Esophagus squamous epithelium (tissue), 4 donors: ENCODE measurements around the gene TGFB1.

Experiments used
- POLR2A ChIP-seq, 4 donors: fragments of 450-650 bp; IDR thresholded peaks; one replicate each; pipeline ENCODE4 v1.6.1; 2017; ENCODE audit warnings: antibody characterized with exemption in 4 of 4, mild to moderate bottlenecking in 4 of 4, moderate library complexity in 3 of 4
- TF ChIP-seq, protein P1 (sequence below), 6 experiments: fragments of 450-650 bp in 4 of 6; fragments of 200-600 bp in 2 of 6; sonication (generic) in 2 of 6; IDR thresholded peaks; one replicate each; pipeline ENCODE4 v1.5.1; 2016 to 2019; ENCODE audit warnings: antibody characterized with exemption in 6 of 6, mild to moderate bottlenecking in 4 of 6, moderate library complexity in 4 of 6

DNA sequence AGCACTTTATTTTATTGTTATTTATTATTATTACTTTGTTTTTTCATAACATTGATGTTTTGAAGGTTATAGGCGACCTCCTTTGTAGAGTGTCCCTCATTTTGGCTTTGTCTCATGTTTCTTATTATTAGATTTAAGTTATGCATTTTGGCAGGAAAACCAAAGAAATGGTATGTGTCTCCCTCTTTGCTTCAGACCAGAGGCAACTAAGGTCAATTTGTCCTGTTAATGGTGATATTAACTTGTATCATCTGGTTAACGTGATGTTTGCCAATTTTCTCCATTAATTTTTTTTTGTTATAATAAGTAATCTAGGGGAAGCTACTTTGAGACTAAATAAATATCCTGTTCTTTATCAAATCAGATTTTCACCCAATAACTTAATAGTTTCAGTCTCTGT lies 18.8 kb upstream of the TGFB1 start:
- TF ChIP-seq, protein P1, sequence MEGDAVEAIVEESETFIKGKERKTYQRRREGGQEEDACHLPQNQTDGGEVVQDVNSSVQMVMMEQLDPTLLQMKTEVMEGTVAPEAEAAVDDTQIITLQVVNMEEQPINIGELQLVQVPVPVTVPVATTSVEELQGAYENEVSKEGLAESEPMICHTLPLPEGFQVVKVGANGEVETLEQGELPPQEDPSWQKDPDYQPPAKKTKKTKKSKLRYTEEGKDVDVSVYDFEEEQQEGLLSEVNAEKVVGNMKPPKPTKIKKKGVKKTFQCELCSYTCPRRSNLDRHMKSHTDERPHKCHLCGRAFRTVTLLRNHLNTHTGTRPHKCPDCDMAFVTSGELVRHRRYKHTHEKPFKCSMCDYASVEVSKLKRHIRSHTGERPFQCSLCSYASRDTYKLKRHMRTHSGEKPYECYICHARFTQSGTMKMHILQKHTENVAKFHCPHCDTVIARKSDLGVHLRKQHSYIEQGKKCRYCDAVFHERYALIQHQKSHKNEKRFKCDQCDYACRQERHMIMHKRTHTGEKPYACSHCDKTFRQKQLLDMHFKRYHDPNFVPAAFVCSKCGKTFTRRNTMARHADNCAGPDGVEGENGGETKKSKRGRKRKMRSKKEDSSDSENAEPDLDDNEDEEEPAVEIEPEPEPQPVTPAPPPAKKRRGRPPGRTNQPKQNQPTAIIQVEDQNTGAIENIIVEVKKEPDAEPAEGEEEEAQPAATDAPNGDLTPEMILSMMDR (IDR thresholded peaks at IDR 0.05), result no peak
- TF ChIP-seq POLR2A (IDR thresholded peaks at IDR 0.05), result no peak
